ENCODE measurements around the gene CDK9. TPM values are rescaled to one million over a fixed set of nuclear protein-coding genes. Genes with fewer than 3 reads are reported as not detected.

Gene CDK9
- total RNA-seq, 2 donors from 2014 or later: 37.2 to 53.3 TPM

DNA sequence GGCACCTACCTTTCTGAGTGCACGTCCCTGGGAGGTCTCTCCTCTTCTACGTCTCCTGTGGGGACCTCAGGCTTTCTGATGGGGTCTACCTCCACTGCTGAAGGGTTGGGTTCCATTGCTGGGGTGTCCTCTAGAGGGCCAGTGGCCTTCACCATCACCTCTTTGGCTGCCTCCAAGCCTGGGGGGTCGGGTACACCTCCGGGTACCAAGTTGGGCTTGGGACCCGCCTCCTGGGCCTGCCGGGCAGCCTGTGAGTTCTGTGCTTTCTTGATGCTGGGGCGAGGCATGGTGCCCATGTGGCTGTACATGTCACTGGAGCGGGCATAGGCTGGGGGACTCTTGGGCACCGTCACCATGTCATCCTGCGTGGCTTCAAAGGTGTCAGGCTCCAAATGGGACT lies 11.9 kb upstream of the CDK9 start:
- TF ChIP-seq, protein P1, sequence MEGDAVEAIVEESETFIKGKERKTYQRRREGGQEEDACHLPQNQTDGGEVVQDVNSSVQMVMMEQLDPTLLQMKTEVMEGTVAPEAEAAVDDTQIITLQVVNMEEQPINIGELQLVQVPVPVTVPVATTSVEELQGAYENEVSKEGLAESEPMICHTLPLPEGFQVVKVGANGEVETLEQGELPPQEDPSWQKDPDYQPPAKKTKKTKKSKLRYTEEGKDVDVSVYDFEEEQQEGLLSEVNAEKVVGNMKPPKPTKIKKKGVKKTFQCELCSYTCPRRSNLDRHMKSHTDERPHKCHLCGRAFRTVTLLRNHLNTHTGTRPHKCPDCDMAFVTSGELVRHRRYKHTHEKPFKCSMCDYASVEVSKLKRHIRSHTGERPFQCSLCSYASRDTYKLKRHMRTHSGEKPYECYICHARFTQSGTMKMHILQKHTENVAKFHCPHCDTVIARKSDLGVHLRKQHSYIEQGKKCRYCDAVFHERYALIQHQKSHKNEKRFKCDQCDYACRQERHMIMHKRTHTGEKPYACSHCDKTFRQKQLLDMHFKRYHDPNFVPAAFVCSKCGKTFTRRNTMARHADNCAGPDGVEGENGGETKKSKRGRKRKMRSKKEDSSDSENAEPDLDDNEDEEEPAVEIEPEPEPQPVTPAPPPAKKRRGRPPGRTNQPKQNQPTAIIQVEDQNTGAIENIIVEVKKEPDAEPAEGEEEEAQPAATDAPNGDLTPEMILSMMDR (IDR thresholded peaks at IDR 0.05): no peak
- no peaks in the 10 kb centered on the region for H3K36me3 ChIP-seq
- H3K4me1 ChIP-seq: peaks cover 0 to 27% of the 10 kb centered on the region in 2 donors
- no peaks in the 10 kb centered on the region for H3K27me3 ChIP-seq
- no peaks in the 10 kb centered on the region for H3K9me3 ChIP-seq
- no peak overlapping the region for H3K4me3 ChIP-seq
- no peak for DNase-seq (ENCODE audit: low spot score)
- no peak overlapping the region for H3K27ac ChIP-seq

DNA sequence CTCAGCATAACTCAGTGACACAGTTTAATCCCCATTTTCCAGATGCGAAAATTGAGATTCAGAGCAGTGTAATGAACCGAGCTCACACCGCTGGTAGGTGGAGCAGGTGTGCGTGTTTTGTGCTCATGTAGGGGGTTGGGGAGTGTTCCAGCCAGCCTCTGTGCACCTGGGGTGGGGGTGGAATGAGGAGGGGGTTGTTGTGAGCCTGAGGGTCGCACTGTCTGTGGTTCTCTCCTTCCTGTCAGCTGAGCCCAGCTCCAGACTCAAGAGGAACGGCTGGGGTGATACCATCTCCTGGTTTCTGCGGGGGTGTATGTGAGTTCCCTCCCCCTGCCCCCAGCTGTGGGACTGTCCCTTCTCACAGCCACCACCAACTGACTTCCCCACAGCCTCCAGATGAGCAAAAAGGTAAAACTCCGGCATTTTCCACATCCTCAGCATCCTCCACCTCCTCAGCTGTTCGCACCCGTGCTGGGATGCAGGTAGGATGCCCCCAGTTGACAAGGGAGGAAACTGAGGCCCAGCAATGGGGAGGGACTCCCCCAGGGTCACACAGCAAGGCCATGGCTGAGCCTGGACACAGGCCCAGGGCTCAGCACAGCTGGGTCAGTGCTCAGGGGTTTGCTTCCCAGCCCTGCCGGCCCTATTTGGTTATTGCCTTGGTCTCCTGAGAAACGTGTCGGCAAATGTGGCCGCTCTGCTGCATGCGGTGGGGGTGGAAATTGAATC lies 9.5 kb upstream of the CDK9 start:
- Histone ChIP-seq H3K36me3 (no peaks in the 10 kb centered on the region), H3K4me1 (peaks cover 0 to 21% of the 10 kb centered on the region in 2 donors), H3K4me3 (peak overlapping the region in 1 of 2 donors; percentile 32), H3K27ac (no peak overlapping the region), H3K9me3 (no peaks in the 10 kb centered on the region), H3K27me3 (no peaks in the 10 kb centered on the region)
- TF ChIP-seq, protein P1 (IDR thresholded peaks at IDR 0.05): no peak
- no peak for DNase-seq (ENCODE audit: low spot score)

- TF ChIP-seq, protein P1 (IDR thresholded peaks at IDR 0.05): no peak
- DNase-seq (ENCODE audit: low spot score): no peak
- Histone ChIP-seq H3K27ac (peak overlapping the region in 1 of 2 donors; percentile 10), H3K27me3 (no peaks in the 10 kb centered on the region), H3K4me1 (peaks cover 0 to 21% of the 10 kb centered on the region in 2 donors), H3K4me3 (peak overlapping the region in 1 of 2 donors; percentile 32), H3K9me3 (no peaks in the 10 kb centered on the region), H3K36me3 (no peaks in the 10 kb centered on the region)
These were observed 8.9 kb upstream of the CDK9 start for GRCh38 chr9:127776924-127777289.

GRCh38 chr9:127777368-127777980 lies 8.4 kb upstream of the CDK9 start:
- Histone ChIP-seq H3K4me3 (peak overlapping the region in 1 of 2 donors; percentile 32), H3K27ac (peak overlapping the region in 1 of 2 donors; percentile 10), H3K36me3 (no peaks in the 10 kb centered on the region), H3K27me3 (no peaks in the 10 kb centered on the region), H3K9me3 (no peaks in the 10 kb centered on the region), H3K4me1 (peaks cover 0 to 21% of the 10 kb centered on the region in 2 donors)
- TF ChIP-seq, protein P1 (IDR thresholded peaks at IDR 0.05): no peak
- no peak for DNase-seq (ENCODE audit: low spot score)

DNA sequence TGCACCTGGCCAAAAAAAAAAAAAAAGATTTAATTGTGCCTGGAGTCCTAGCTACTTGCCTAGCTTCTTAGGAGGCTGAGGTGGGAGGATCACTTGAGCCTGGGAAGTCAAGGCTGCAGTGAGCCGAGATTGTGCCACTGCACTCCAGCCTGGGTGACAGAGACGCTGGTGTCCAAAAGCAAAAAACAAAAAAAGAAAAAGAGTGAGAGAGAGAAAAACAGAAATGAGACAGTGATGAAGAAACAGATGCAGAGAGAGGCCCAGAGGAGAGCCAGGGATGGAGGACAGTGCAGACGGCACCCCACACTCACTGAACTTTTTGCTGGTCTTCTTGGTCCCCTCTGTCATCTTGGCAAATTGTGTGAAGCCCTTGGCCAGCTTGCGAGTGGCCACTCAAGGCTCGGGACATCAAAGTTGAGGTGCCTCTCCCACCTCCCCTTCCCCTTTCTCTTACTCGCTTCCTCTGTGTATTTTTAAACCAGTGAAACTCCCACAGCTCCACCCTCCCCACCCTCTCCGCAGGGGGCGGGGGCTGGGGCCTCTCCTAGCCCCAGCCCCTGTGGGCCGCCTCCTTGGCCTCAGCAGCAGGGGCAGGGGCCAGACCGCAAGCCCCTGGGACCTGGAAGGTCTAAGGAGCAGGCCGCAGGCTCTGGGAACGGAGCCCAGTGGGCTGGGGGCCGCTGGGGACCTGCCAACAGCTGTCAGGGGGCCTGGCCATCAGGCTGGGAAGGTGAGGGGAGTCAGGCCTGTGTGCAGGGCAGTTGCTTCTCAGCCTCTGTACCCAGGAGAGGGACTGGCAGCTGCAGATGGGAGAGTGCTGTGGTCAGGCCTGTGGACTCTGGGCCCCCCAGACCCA lies 7.3 kb upstream of the CDK9 start, which contains the start of gene SH2D3C:
TSS of gene SH2D3C (minus strand) at position 387 of the 856 bp plus-strand sequence. CDS start at position 348, 39 bp downstream.
- Histone ChIP-seq H3K36me3 (no peaks in the 10 kb centered on the region), H3K27me3 (no peaks in the 10 kb centered on the region), H3K9me3 (no peaks in the 10 kb centered on the region), H3K4me1 (peaks cover 0 to 21% of the 10 kb centered on the region in 2 donors), H3K27ac (peak within 1 kb of the TSS; percentile 48 to 59), H3K4me3 (peak within 1 kb of the TSS in 1 of 2 donors; percentile 32)
- no peak for DNase-seq (ENCODE audit: low spot score)
- TF ChIP-seq, protein P1 (IDR thresholded peaks at IDR 0.05): no peak

Data from right atrium auricular region (tissue), 2 donors.